ENCODE results near the gene DMRT1. TPM values are rescaled to one million over a fixed set of nuclear protein-coding genes. Genes with fewer than 3 reads are reported as not detected.
A peak's percentile ranks its signal among the peaks of the same experiment; 100 is the strongest.

The DMRT1 gene
- total RNA-seq, 1 donor from 2014 or later, result not detected

DNA sequence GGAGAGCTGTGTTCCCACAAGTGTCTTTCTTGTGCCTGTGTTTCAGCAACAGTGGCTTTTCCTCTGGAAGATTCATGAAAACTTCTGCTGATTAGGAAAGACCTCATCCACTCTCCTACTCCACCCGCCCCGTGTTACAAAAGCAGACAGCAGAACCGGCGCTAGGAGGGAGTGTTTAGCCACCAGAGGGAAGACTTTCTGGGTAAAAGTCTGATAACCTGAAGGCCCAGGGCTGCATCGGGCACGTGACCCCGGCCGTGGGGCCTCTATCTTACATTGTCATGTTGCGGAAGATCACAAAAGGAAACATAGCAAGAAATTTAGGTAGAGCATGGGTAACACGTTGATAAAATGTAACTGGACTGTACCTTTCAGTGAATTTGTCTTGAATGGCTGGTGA is 176.6 kb downstream of the DMRT1 start:
- no peaks in the 10 kb centered on the region for H3K4me1 Mint-ChIP-seq
- H3K9me3 Mint-ChIP-seq, result no peaks in the 10 kb centered on the region
- no peak overlapping the region for H3K4me3 Mint-ChIP-seq
- TF ChIP-seq, protein P1, sequence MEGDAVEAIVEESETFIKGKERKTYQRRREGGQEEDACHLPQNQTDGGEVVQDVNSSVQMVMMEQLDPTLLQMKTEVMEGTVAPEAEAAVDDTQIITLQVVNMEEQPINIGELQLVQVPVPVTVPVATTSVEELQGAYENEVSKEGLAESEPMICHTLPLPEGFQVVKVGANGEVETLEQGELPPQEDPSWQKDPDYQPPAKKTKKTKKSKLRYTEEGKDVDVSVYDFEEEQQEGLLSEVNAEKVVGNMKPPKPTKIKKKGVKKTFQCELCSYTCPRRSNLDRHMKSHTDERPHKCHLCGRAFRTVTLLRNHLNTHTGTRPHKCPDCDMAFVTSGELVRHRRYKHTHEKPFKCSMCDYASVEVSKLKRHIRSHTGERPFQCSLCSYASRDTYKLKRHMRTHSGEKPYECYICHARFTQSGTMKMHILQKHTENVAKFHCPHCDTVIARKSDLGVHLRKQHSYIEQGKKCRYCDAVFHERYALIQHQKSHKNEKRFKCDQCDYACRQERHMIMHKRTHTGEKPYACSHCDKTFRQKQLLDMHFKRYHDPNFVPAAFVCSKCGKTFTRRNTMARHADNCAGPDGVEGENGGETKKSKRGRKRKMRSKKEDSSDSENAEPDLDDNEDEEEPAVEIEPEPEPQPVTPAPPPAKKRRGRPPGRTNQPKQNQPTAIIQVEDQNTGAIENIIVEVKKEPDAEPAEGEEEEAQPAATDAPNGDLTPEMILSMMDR (conservative IDR thresholded peaks at IDR 0.05), result peak; percentile 62
- no peak for DNase-seq (ENCODE audit: low read depth, low spot score)
- H3K27ac Mint-ChIP-seq (ENCODE audit: unreplicated experiment), result no peak overlapping the region
- no peaks in the 10 kb centered on the region for H3K36me3 Mint-ChIP-seq (ENCODE audit: low read depth)
- peaks cover 63% of the 10 kb centered on the region for H3K27me3 Mint-ChIP-seq (ENCODE audit: low read depth)

Other genes with a start within 250 kb of the DMRT1 start
- gene DMRT3, start 135.0 kb downstream of the DMRT1 start, total RNA-seq, result not detected in 2 replicates
- 0.49 and 0.55 TPM in 2 replicates for gene DMRT2, start 208.7 kb downstream of the DMRT1 start, total RNA-seq